ENCODE measurements around the gene PTPRQ. TPM values are rescaled to one million over a fixed set of nuclear protein-coding genes. Genes with fewer than 3 reads are reported as not detected.

The PTPRQ gene
- total RNA-seq, 1 donor: 5.4 TPM

DNA sequence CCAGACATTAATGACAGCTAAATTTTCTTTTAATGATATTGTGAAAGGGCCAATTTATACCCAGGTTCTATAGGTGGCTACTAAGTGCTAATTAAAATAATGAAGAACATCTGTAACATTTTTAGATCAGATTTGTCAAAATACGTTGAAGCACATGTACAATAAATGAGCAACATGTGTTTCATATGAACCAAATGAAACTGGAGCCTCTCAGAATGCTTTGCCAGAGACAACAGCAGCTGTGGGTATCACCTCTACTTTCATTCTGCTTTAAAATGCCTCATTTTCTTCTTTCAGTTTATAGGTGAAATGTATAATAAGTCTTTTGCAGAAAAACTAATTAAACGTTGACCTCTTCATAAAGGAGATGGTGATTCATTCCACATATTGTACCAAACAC lies 237.3 kb downstream of the PTPRQ start:
- H4K20me1 ChIP-seq (ENCODE audit: insufficient read depth, low read length): no peaks in the 10 kb centered on the region
- no peaks in the 10 kb centered on the region for H3K79me2 ChIP-seq (ENCODE audit: insufficient read depth, low read length)
- no peaks in the 10 kb centered on the region for H3K27me3 ChIP-seq (ENCODE audit: insufficient read depth, low read length)
- H2AFZ ChIP-seq (ENCODE audit: low read length): no peak overlapping the region
- H3K4me3 ChIP-seq (ENCODE audit: insufficient read depth, low read length): no peak overlapping the region
- no peaks in the 10 kb centered on the region for H3K9me3 ChIP-seq (ENCODE audit: low read depth, low read length)
- H3K4me1 ChIP-seq (ENCODE audit: insufficient read depth, low read length): no peaks in the 10 kb centered on the region
- H3K4me2 ChIP-seq (ENCODE audit: insufficient read depth, low read length): peak overlapping the region; percentile 26
- no peak for DNase-seq (ENCODE audit: insufficient read length, low spot score, missing footprints)
- H3K27ac ChIP-seq (ENCODE audit: low read depth, low read length): no peak overlapping the region
- no peaks in the 10 kb centered on the region for H3K36me3 ChIP-seq (ENCODE audit: insufficient read depth, low read length)
- no peak for TF ChIP-seq CTCF (IDR thresholded peaks at IDR 0.05; ENCODE audit: extremely low read depth, low read depth, low read length)

DNA sequence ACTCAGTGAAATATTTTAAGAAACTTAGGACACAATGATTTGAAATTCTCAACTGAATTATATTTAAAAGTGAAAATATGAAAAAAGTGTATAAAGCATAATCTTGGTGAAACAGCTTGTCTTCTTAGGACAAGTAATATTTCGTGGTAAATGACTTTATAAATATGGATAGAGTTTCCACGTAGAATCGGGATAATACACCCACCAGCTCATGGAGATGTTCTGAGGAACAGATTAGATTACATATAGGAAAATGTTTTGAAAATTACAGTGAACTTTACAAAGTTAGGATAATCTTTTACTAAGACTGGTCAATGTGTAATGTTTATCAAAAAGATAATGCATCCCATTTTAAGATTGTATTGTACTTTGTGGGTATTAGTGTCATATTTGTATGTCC lies 237.8 kb downstream of the PTPRQ start:
- DNase-seq (ENCODE audit: insufficient read length, low spot score, missing footprints): no peak
- no peak overlapping the region for H2AFZ ChIP-seq (ENCODE audit: low read length)
- no peaks in the 10 kb centered on the region for H3K27me3 ChIP-seq (ENCODE audit: insufficient read depth, low read length)
- no peaks in the 10 kb centered on the region for H3K79me2 ChIP-seq (ENCODE audit: insufficient read depth, low read length)
- no peaks in the 10 kb centered on the region for H3K9me3 ChIP-seq (ENCODE audit: low read depth, low read length)
- no peaks in the 10 kb centered on the region for H3K4me1 ChIP-seq (ENCODE audit: insufficient read depth, low read length)
- H4K20me1 ChIP-seq (ENCODE audit: insufficient read depth, low read length): no peaks in the 10 kb centered on the region
- no peak overlapping the region for H3K27ac ChIP-seq (ENCODE audit: low read depth, low read length)
- peak overlapping the region; percentile 26 for H3K4me2 ChIP-seq (ENCODE audit: insufficient read depth, low read length)
- no peak for TF ChIP-seq CTCF (IDR thresholded peaks at IDR 0.05; ENCODE audit: extremely low read depth, low read depth, low read length)
- H3K4me3 ChIP-seq (ENCODE audit: insufficient read depth, low read length): no peak overlapping the region
- H3K36me3 ChIP-seq (ENCODE audit: insufficient read depth, low read length): no peaks in the 10 kb centered on the region

DNA sequence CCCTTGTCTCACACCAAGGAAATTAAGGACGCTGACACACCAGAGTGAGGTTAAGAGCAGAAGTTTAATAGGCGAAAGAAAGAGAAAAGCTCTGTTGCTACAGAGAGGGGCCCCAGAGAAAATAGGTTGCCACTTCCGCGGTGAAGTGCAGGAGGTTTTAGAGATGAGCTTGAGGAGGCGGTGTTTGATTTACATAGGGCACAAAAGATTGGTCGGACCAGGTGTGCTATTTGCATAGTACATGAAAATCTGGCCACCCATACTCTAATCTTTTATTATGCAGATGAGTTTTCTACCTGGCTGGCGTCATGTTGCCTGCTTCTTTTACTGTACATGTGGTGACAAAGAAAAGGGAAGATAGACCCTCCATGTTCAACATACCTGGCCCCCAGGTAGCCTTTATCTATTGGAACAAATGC lies 240.1 kb downstream of the PTPRQ start:
- no peak for DNase-seq (ENCODE audit: insufficient read length, low spot score, missing footprints)
- Histone ChIP-seq H3K4me3 (ENCODE audit: insufficient read depth, low read length) (no peak overlapping the region), H3K9me3 (ENCODE audit: low read depth, low read length) (no peaks in the 10 kb centered on the region), H2AFZ (ENCODE audit: low read length) (no peak overlapping the region), H3K27ac (ENCODE audit: low read depth, low read length) (no peak overlapping the region), H3K79me2 (ENCODE audit: insufficient read depth, low read length) (no peaks in the 10 kb centered on the region), H4K20me1 (ENCODE audit: insufficient read depth, low read length) (no peaks in the 10 kb centered on the region), H3K36me3 (ENCODE audit: insufficient read depth, low read length) (no peaks in the 10 kb centered on the region), H3K27me3 (ENCODE audit: insufficient read depth, low read length) (no peaks in the 10 kb centered on the region), H3K4me1 (ENCODE audit: insufficient read depth, low read length) (no peaks in the 10 kb centered on the region), H3K4me2 (ENCODE audit: insufficient read depth, low read length) (no peak overlapping the region)
- TF ChIP-seq CTCF (IDR thresholded peaks at IDR 0.05; ENCODE audit: extremely low read depth, low read depth, low read length): no peak

- no peak for TF ChIP-seq CTCF (IDR thresholded peaks at IDR 0.05; ENCODE audit: extremely low read depth, low read depth, low read length)
- Histone ChIP-seq H3K36me3 (ENCODE audit: insufficient read depth, low read length) (no peaks in the 10 kb centered on the region), H3K9me3 (ENCODE audit: low read depth, low read length) (no peaks in the 10 kb centered on the region), H3K4me1 (ENCODE audit: insufficient read depth, low read length) (no peaks in the 10 kb centered on the region), H4K20me1 (ENCODE audit: insufficient read depth, low read length) (no peaks in the 10 kb centered on the region), H3K4me2 (ENCODE audit: insufficient read depth, low read length) (no peak overlapping the region), H3K27ac (ENCODE audit: low read depth, low read length) (no peak overlapping the region), H3K27me3 (ENCODE audit: insufficient read depth, low read length) (no peaks in the 10 kb centered on the region), H3K4me3 (ENCODE audit: insufficient read depth, low read length) (no peak overlapping the region), H3K79me2 (ENCODE audit: insufficient read depth, low read length) (no peaks in the 10 kb centered on the region), H2AFZ (ENCODE audit: low read length) (no peak overlapping the region)
- DNase-seq (ENCODE audit: insufficient read length, low spot score, missing footprints): no peak
These were observed 246.1 kb downstream of the PTPRQ start for GRCh38 chr12:80690090-80690489.
